Measurements from ENCODE around the gene EIF3I.

GRCh38 chr1:32231843-32232432 is 9.7 kb downstream of the EIF3I start:
- TF ChIP-seq CTCF (IDR thresholded peaks at IDR 0.05) (no peak), EP300 (IDR thresholded peaks at IDR 0.05; ENCODE audit: low read depth) (no peak)
